Stimulated activated effector memory CD8-positive, alpha-beta T cell treated with anti-CD3 and anti-CD28 coated beads, Interleukin-12 subunit alpha, Interleukin-12 subunit beta, amount 100 ng/mL, for 72 hours (primary cell): Measurements from ENCODE around the gene ARHGAP6.

Experiments used
- ATAC-seq: fragments of 150-1000 bp; cut with Tn5 transposase; 2 replicates; pipeline ENCODE4 v1.10.0; 2021
- DNase-seq, 2 donors: peaks; one replicate each; pipeline ENCODE4 v3.0.0; 2021 to 2022; ENCODE audit warnings: low spot score in 2 of 2
- H3K27ac Mint-ChIP-seq: one replicate; pipeline ENCODE4 v1.8.0; 2022; ENCODE audit warnings: mild to moderate bottlenecking, mixed read lengths
- H3K36me3 Mint-ChIP-seq: one replicate; pipeline ENCODE4 v1.8.0; 2022; ENCODE audit warnings: mild to moderate bottlenecking, mixed read lengths
- H3K4me1 Mint-ChIP-seq: one replicate; pipeline ENCODE4 v1.8.0; 2022; ENCODE audit warnings: mixed read lengths
- H3K4me3 Mint-ChIP-seq: one replicate; pipeline ENCODE4 v1.8.0; 2022; ENCODE audit warnings: mild to moderate bottlenecking, mixed read lengths
- H3K9me3 Mint-ChIP-seq: one replicate; pipeline ENCODE4 v1.8.0; 2022; ENCODE audit warnings: mixed read lengths

ARHGAP6 gene

GRCh38 chrX:11214346-11215190, 451.2 kb downstream of the ARHGAP6 start:
- ATAC-seq: no peak
- no peaks in the 10 kb centered on the region for H3K36me3 Mint-ChIP-seq
- H3K9me3 Mint-ChIP-seq: no peaks in the 10 kb centered on the region
- DNase-seq: no peak
- no peaks in the 10 kb centered on the region for H3K4me1 Mint-ChIP-seq
- no peak overlapping the region for H3K27ac Mint-ChIP-seq
- no peak overlapping the region for H3K4me3 Mint-ChIP-seq

- Mint-ChIP-seq H3K36me3 (no peaks in the 10 kb centered on the region), H3K4me1 (no peaks in the 10 kb centered on the region), H3K4me3 (no peak overlapping the region), H3K9me3 (no peaks in the 10 kb centered on the region), H3K27ac (no peak overlapping the region)
- no peak for ATAC-seq
- no peak for DNase-seq
These were observed 453.0 kb downstream of the ARHGAP6 start for GRCh38 chrX:11212741-11213140.

GRCh38 chrX:11210415-11210801, 455.3 kb downstream of the ARHGAP6 start:
- no peak overlapping the region for H3K27ac Mint-ChIP-seq

GRCh38 chrX:11209798-11210414, 455.8 kb downstream of the ARHGAP6 start:
- DNase-seq (no peak), ATAC-seq (no peak)
- Mint-ChIP-seq H3K9me3 (no peaks in the 10 kb centered on the region), H3K27ac (no peak overlapping the region), H3K4me1 (no peaks in the 10 kb centered on the region), H3K4me3 (no peak overlapping the region), H3K36me3 (no peaks in the 10 kb centered on the region)

More at GRCh38 chrX:11210415-11210801, 455.3 kb downstream of the ARHGAP6 start:
- DNase-seq (no peak), ATAC-seq (no peak)
- H3K9me3 Mint-ChIP-seq: no peaks in the 10 kb centered on the region
- no peaks in the 10 kb centered on the region for H3K4me1 Mint-ChIP-seq
- H3K36me3 Mint-ChIP-seq: no peaks in the 10 kb centered on the region
- no peak overlapping the region for H3K4me3 Mint-ChIP-seq

GRCh38 chrX:11206716-11207115, 459.0 kb downstream of the ARHGAP6 start:
- Mint-ChIP-seq H3K36me3 (no peaks in the 10 kb centered on the region), H3K27ac (no peak overlapping the region), H3K4me1 (no peaks in the 10 kb centered on the region), H3K9me3 (peaks cover 2% of the 10 kb centered on the region), H3K4me3 (no peak overlapping the region)
- ATAC-seq (no peak), DNase-seq (no peak)

GRCh38 chrX:11205796-11206195, 459.9 kb downstream of the ARHGAP6 start:
- no peak overlapping the region for H3K4me3 Mint-ChIP-seq
- peaks cover 2% of the 10 kb centered on the region for H3K9me3 Mint-ChIP-seq
- no peak overlapping the region for H3K27ac Mint-ChIP-seq
- ATAC-seq (no peak), DNase-seq (no peak)
- H3K36me3 Mint-ChIP-seq: no peaks in the 10 kb centered on the region
- H3K4me1 Mint-ChIP-seq: no peaks in the 10 kb centered on the region

GRCh38 chrX:11197671-11198070, 468.0 kb downstream of the ARHGAP6 start:
- no peak overlapping the region for H3K4me3 Mint-ChIP-seq
- H3K36me3 Mint-ChIP-seq: no peaks in the 10 kb centered on the region
- no peaks in the 10 kb centered on the region for H3K9me3 Mint-ChIP-seq
- no peaks in the 10 kb centered on the region for H3K4me1 Mint-ChIP-seq
- ATAC-seq (no peak), DNase-seq (no peak)
- H3K27ac Mint-ChIP-seq: no peak overlapping the region

GRCh38 chrX:11196476-11196875, 469.2 kb downstream of the ARHGAP6 start:
- H3K9me3 Mint-ChIP-seq: no peaks in the 10 kb centered on the region
- no peaks in the 10 kb centered on the region for H3K4me1 Mint-ChIP-seq
- H3K27ac Mint-ChIP-seq: no peak overlapping the region
- H3K4me3 Mint-ChIP-seq: no peak overlapping the region
- DNase-seq: no peak
- no peak for ATAC-seq
- no peaks in the 10 kb centered on the region for H3K36me3 Mint-ChIP-seq

GRCh38 chrX:11193035-11193469, 472.7 kb downstream of the ARHGAP6 start:
- H3K4me3 Mint-ChIP-seq: no peak overlapping the region
- no peaks in the 10 kb centered on the region for H3K4me1 Mint-ChIP-seq
- H3K36me3 Mint-ChIP-seq: no peaks in the 10 kb centered on the region
- H3K9me3 Mint-ChIP-seq: no peaks in the 10 kb centered on the region
- no peak for ATAC-seq
- no peak overlapping the region for H3K27ac Mint-ChIP-seq
- no peak for DNase-seq

- ATAC-seq (no peak), DNase-seq (no peak)
- H3K36me3 Mint-ChIP-seq: no peaks in the 10 kb centered on the region
- H3K4me3 Mint-ChIP-seq: no peak overlapping the region
- H3K27ac Mint-ChIP-seq: no peak overlapping the region
- no peaks in the 10 kb centered on the region for H3K4me1 Mint-ChIP-seq
- no peaks in the 10 kb centered on the region for H3K9me3 Mint-ChIP-seq
These were observed 474.8 kb downstream of the ARHGAP6 start for GRCh38 chrX:11190745-11191510.

- Mint-ChIP-seq H3K4me3 (no peak overlapping the region), H3K27ac (no peak overlapping the region), H3K36me3 (no peaks in the 10 kb centered on the region), H3K9me3 (no peaks in the 10 kb centered on the region), H3K4me1 (no peaks in the 10 kb centered on the region)
- no peak for DNase-seq
- ATAC-seq: no peak
These were observed 476.6 kb downstream of the ARHGAP6 start for GRCh38 chrX:11189097-11189496.

GRCh38 chrX:11188664-11189063, 477.1 kb downstream of the ARHGAP6 start:
- Mint-ChIP-seq H3K36me3 (no peaks in the 10 kb centered on the region), H3K9me3 (no peaks in the 10 kb centered on the region), H3K4me3 (no peak overlapping the region), H3K27ac (no peak overlapping the region), H3K4me1 (no peaks in the 10 kb centered on the region)
- ATAC-seq: no peak
- no peak for DNase-seq

- ATAC-seq (no peak), DNase-seq (no peak)
- Mint-ChIP-seq H3K27ac (no peak overlapping the region), H3K4me3 (no peak overlapping the region), H3K36me3 (no peaks in the 10 kb centered on the region), H3K4me1 (no peaks in the 10 kb centered on the region), H3K9me3 (no peaks in the 10 kb centered on the region)
These were observed 478.7 kb downstream of the ARHGAP6 start for GRCh38 chrX:11187001-11187400.

- ATAC-seq: no peak
- Mint-ChIP-seq H3K9me3 (no peaks in the 10 kb centered on the region), H3K4me3 (no peak overlapping the region)
These were observed 479.9 kb downstream of the ARHGAP6 start for GRCh38 chrX:11185861-11186260.

GRCh38 chrX:11180571-11180970, 485.1 kb downstream of the ARHGAP6 start:
- ATAC-seq (no peak), DNase-seq (no peak)

More at GRCh38 chrX:11185861-11186260, 479.9 kb downstream of the ARHGAP6 start:
- H3K36me3 Mint-ChIP-seq: no peaks in the 10 kb centered on the region
- no peak for DNase-seq
- H3K27ac Mint-ChIP-seq: no peak overlapping the region
- H3K4me1 Mint-ChIP-seq: no peaks in the 10 kb centered on the region

More at GRCh38 chrX:11180571-11180970, 485.1 kb downstream of the ARHGAP6 start:
- no peaks in the 10 kb centered on the region for H3K36me3 Mint-ChIP-seq
- H3K4me3 Mint-ChIP-seq: no peak overlapping the region
- no peaks in the 10 kb centered on the region for H3K4me1 Mint-ChIP-seq
- no peak overlapping the region for H3K27ac Mint-ChIP-seq
- no peaks in the 10 kb centered on the region for H3K9me3 Mint-ChIP-seq
